Loucy (cell line): ENCODE data around the gene SLC16A8.

Source experiments
- H2AFZ ChIP-seq: fragments of 200-600 bp; sonication (generic); 2 replicates; pipeline ENCODE4 v1.6.0; 2016; ENCODE audit warnings: antibody characterized with exemption, mild to moderate bottlenecking, low read length, moderate library complexity
- H3F3A ChIP-seq: fragments of 200-600 bp; 2 replicates; pipeline ENCODE4 v1.6.0; 2016; ENCODE audit warnings: antibody characterized with exemption, low read depth, mild to moderate bottlenecking
- H3K27me3 ChIP-seq: fragments of 200-600 bp; sonication (generic); 2 replicates; pipeline ENCODE4 v1.6.1; 2014; ENCODE audit warnings: low read length, mild to moderate bottlenecking; ENCODE audit not compliant: insufficient read depth, poor library complexity, severe bottlenecking
- H3K36me3 ChIP-seq: fragments of 200-600 bp; sonication (generic); 2 replicates; pipeline ENCODE4 v1.6.1; 2016; ENCODE audit warnings: low read length; ENCODE audit not compliant: insufficient read depth
- H3K4me1 ChIP-seq: fragments of 200-600 bp; sonication (generic); 2 replicates; pipeline ENCODE4 v1.5.1; 2014; ENCODE audit warnings: low read length, mild to moderate bottlenecking; ENCODE audit not compliant: insufficient read depth, poor library complexity, severe bottlenecking
- H3K4me2 ChIP-seq: fragments of 200-600 bp; sonication (generic); 2 replicates; pipeline ENCODE4 v1.6.0; 2014; ENCODE audit warnings: antibody characterized with exemption, low read length, low read depth, mild to moderate bottlenecking; ENCODE audit not compliant: poor library complexity, severe bottlenecking
- H3K4me3 ChIP-seq: fragments of 200-600 bp; sonication (generic); 2 replicates; pipeline ENCODE4 v1.5.1; 2014; ENCODE audit warnings: low read length, mild to moderate bottlenecking, mixed read lengths; ENCODE audit not compliant: poor library complexity, severe bottlenecking
- H3K79me2 ChIP-seq: fragments of 200-600 bp; sonication (generic); 2 replicates; pipeline ENCODE4 v1.6.1; 2014; ENCODE audit warnings: low read length; ENCODE audit not compliant: insufficient read depth
- H3K9ac ChIP-seq: fragments of 200-600 bp; sonication (generic); 2 replicates; pipeline ENCODE4 v1.6.0; 2014; ENCODE audit warnings: mild to moderate bottlenecking, low read depth, low read length, moderate library complexity; ENCODE audit not compliant: poor library complexity, severe bottlenecking
- H3K9me2 ChIP-seq: fragments of 200-600 bp; sonication (generic); replicated peaks from 2 replicates; pipeline ENCODE4 v1.6.1; 2016; ENCODE audit warnings: low read depth, low read length, mixed read lengths
- H3K9me3 ChIP-seq: fragments of 200-600 bp; sonication (generic); 2 replicates; pipeline ENCODE4 v1.6.1; 2014; ENCODE audit warnings: mild to moderate bottlenecking, antibody characterized with exemption, low read length, low read depth; ENCODE audit not compliant: insufficient read depth
- H4K20me1 ChIP-seq: fragments of 200-600 bp; sonication (generic); 2 replicates; pipeline ENCODE4 v1.6.0; 2014; ENCODE audit warnings: antibody characterized with exemption, low read length, mild to moderate bottlenecking; ENCODE audit not compliant: insufficient read depth, poor library complexity, severe bottlenecking
- EZH2phosphoT487 ChIP-seq: fragments of 200-600 bp; IDR thresholded peaks from 2 replicates; pipeline ENCODE4 v1.6.1; 2018; ENCODE audit warnings: antibody characterized with exemption, mild to moderate bottlenecking, moderate library complexity, borderline replicate concordance
- TF ChIP-seq, protein P1 (sequence below): fragments of 200-600 bp; sonication (generic); conservative IDR thresholded peaks from 2 replicates; pipeline ENCODE4 v1.5.1; 2014; ENCODE audit warnings: mild to moderate bottlenecking, antibody characterized with exemption, low read length

The SLC16A8 gene

DNA sequence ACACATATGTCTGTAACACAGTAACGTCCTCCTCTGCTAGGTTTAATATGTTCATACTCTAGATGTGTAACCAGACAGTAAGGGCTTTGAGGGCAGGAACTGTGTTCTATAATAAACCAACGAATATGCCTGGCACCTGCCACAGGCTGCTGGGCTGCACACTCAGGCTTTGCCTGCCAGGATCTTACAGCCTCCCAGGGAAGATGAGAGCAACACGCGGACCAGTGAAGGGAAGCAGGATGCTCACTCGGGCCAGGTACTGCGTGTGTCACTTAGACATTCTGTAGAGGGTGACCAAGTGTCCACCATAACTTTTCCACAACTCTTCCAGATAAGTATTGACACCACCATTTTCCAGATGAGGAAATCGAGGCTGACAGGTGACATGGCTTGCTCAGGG is 48.2 kb upstream of the SLC16A8 start:
- Histone ChIP-seq H3K9me3 (no peaks in the 10 kb centered on the region), H2AFZ (no peak overlapping the region), H4K20me1 (no peaks in the 10 kb centered on the region), H3F3A (no peaks in the 10 kb centered on the region), H3K79me2 (no peaks in the 10 kb centered on the region), H3K9me2 (no peaks in the 10 kb centered on the region), H3K27me3 (no peaks in the 10 kb centered on the region), H3K4me1 (no peaks in the 10 kb centered on the region), H3K36me3 (peaks cover 37% of the 10 kb centered on the region; the same call in 1 of the 2 replicates), H3K4me2 (no peak overlapping the region), H3K9ac (no peak overlapping the region), H3K4me3 (no peak overlapping the region)
- TF ChIP-seq, protein P1, sequence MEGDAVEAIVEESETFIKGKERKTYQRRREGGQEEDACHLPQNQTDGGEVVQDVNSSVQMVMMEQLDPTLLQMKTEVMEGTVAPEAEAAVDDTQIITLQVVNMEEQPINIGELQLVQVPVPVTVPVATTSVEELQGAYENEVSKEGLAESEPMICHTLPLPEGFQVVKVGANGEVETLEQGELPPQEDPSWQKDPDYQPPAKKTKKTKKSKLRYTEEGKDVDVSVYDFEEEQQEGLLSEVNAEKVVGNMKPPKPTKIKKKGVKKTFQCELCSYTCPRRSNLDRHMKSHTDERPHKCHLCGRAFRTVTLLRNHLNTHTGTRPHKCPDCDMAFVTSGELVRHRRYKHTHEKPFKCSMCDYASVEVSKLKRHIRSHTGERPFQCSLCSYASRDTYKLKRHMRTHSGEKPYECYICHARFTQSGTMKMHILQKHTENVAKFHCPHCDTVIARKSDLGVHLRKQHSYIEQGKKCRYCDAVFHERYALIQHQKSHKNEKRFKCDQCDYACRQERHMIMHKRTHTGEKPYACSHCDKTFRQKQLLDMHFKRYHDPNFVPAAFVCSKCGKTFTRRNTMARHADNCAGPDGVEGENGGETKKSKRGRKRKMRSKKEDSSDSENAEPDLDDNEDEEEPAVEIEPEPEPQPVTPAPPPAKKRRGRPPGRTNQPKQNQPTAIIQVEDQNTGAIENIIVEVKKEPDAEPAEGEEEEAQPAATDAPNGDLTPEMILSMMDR: no peak
- no peak for TF ChIP-seq EZH2phosphoT487

DNA sequence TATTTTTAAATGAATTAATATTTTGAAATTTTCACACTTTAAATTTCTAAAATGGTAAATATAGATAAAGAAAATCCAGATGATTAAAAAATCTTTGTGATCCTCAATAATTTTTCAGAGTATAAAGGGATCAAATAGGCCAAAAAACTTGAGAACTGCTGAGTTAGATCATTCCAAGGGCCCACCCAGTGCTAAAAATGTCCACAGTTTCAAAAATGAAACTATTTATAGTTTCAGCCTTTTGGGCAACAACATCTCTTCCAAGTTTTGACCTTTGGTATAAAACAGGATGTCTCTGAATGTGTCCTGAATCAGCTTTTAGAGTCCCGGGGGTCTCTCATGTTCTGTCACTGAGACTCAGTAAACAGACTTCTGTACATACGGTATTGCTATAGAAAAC is 47.4 kb upstream of the SLC16A8 start:
- Histone ChIP-seq H2AFZ (no peak overlapping the region), H3K27me3 (no peaks in the 10 kb centered on the region)

DNA sequence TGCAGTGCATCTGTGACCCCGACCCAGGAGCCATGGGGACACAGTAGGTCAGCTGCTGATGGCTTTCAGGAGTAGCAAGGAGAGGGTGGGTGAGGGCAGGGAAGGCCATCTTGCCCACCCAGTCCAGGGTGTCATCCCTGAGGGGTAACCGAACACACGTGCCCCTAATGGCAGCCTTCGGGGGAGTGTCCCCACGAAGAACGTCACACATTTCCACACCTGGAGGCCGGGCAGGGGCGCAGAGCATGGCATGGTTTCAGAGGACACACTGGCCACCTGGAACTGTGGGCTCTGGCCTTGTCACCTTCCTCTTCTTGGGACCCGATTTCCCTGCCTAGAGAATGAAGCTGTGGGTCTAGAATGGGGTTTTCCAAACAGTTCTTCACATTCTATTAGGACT is 45.9 kb upstream of the SLC16A8 start:
- no peaks in the 10 kb centered on the region for H3K4me1 ChIP-seq
- TF ChIP-seq, protein P1: no peak
- no peak for TF ChIP-seq EZH2phosphoT487
- no peaks in the 10 kb centered on the region for H3F3A ChIP-seq
- no peaks in the 10 kb centered on the region for H3K27me3 ChIP-seq
- no peak overlapping the region for H2AFZ ChIP-seq
- no peaks in the 10 kb centered on the region for H3K79me2 ChIP-seq
- no peak overlapping the region for H3K4me3 ChIP-seq
- no peak overlapping the region for H3K4me2 ChIP-seq
- H4K20me1 ChIP-seq: no peaks in the 10 kb centered on the region
- H3K9me3 ChIP-seq: no peaks in the 10 kb centered on the region
- H3K9me2 ChIP-seq: no peaks in the 10 kb centered on the region
- H3K36me3 ChIP-seq: peaks cover 27% of the 10 kb centered on the region; the same call in 1 of the 2 replicates
- H3K9ac ChIP-seq: no peak overlapping the region

More for the DNA sequence above, 47.4 kb upstream of the SLC16A8 start:
- Histone ChIP-seq H4K20me1 (no peaks in the 10 kb centered on the region), H3K4me2 (no peak overlapping the region), H3K4me3 (no peak overlapping the region), H3K9me3 (no peaks in the 10 kb centered on the region), H3K79me2 (no peaks in the 10 kb centered on the region), H3K9me2 (no peaks in the 10 kb centered on the region), H3K36me3 (peaks cover 37% of the 10 kb centered on the region; the same call in 1 of the 2 replicates), H3K4me1 (no peaks in the 10 kb centered on the region), H3F3A (no peaks in the 10 kb centered on the region), H3K9ac (no peak overlapping the region)
- TF ChIP-seq EZH2phosphoT487: no peak
- TF ChIP-seq, protein P1: no peak
